Endothelial cell of umbilical vein (primary cell): ENCODE measurements around the gene PCDHB10. TPM values are rescaled to one million over a fixed set of nuclear protein-coding genes. Genes with fewer than 3 reads are reported as not detected.
"Not testable (repeated sequence)": the region's sequence is repeated elsewhere in the genome, so short reads cannot be mapped to it uniquely, and the experiment has no call there.

Source experiments
- BruUV-seq: library from RNA; stranded (reverse); fragments of 400-500 nt; replicated peaks from 2 replicates; lab custom pipeline; 2021; lab: Mats Ljungman, UMichigan
- CTCF ChIA-PET: fragments of 300-600, 350-600 bp; sonication (Branson Sonifier 250); formaldehyde crosslinking; loops from one replicate; lab custom pipeline; 2021; ENCODE audit warnings: antibody characterized with exemption, inconsistent platforms; lab: Charles Lee
- POLR2A ChIA-PET: fragments of 300-600, 350-600 bp; sonication (Branson Sonifier 250); formaldehyde crosslinking; loops from one replicate; lab custom pipeline; 2021; ENCODE audit warnings: antibody characterized with exemption, inconsistent platforms; lab: Charles Lee
- DNase-seq: peaks from one replicate; pipeline ENCODE4 v3.0.0-alpha.2; 2011; ENCODE audit warnings: low read depth, low spot score
- FAIRE-seq: peaks from 2 replicates; lab custom pipeline; 2011; peaks lifted over from hg19 to GRCh38; lab: Jason Lieb, UNC
- H2AFZ ChIP-seq: 2 replicates; pipeline ENCODE4 v1.6.0; 2012; ENCODE audit warnings: low read depth, low read length, control low read depth, inconsistent platforms
- H3K27ac ChIP-seq: 2 replicates; pipeline ENCODE4 v1.5.1; 2011; ENCODE audit warnings: low read depth, mild to moderate bottlenecking, control low read depth, low read length, moderate library complexity; ENCODE audit not compliant: insufficient read depth
- H3K27me3 ChIP-seq, 2 experiments: 2 replicates each; pipeline versions ENCODE4 v1.6.0 to v1.6.1; 2011; ENCODE audit warnings: low read length in 2 of 2, mixed read lengths in 1 of 2; ENCODE audit not compliant: control insufficient read depth in 2 of 2, insufficient read depth in 2 of 2
- H3K36me3 ChIP-seq, 2 experiments: 2 replicates in 1 of 2; 3 replicates in 1 of 2; pipeline ENCODE4 v1.5.1; 2011; ENCODE audit warnings: low read length in 2 of 2, mild to moderate bottlenecking in 1 of 2, moderate library complexity in 1 of 2; ENCODE audit not compliant: control insufficient read depth in 2 of 2, insufficient read depth in 2 of 2; ENCODE audit errors: extremely low read depth in 1 of 2
- H3K4me1 ChIP-seq: 3 replicates; pipeline ENCODE4 v1.5.1; 2011; ENCODE audit warnings: mild to moderate bottlenecking, low read length; ENCODE audit not compliant: control insufficient read depth, insufficient read depth; ENCODE audit errors: extremely low read depth
- H3K4me2 ChIP-seq: 2 replicates; pipeline ENCODE4 v1.6.1; 2011; ENCODE audit warnings: low read length, control low read depth, mixed read lengths; ENCODE audit not compliant: insufficient read depth
- H3K4me3 ChIP-seq, 3 experiments: fragments of 200-600 bp in 1 of 3; sonication (generic), shearing (Covaris generic) in 1 of 3; replicated peaks in 1 of 3; 2 replicates each; pipeline ENCODE4 v1.5.1; 2011 to 2016; ENCODE audit warnings: control low read depth in 3 of 3, low read length in 3 of 3, mild to moderate bottlenecking in 2 of 3, inconsistent platforms in 1 of 3, low read depth in 1 of 3, moderate library complexity in 1 of 3; ENCODE audit not compliant: insufficient read depth in 1 of 3
- H3K79me2 ChIP-seq: 2 replicates; pipeline ENCODE4 v1.6.0; 2012; ENCODE audit warnings: low read length, inconsistent platforms; ENCODE audit not compliant: control insufficient read depth, insufficient read depth
- H3K9ac ChIP-seq: replicated peaks from 2 replicates; pipeline ENCODE3; 2011; ENCODE audit warnings: low read length, control low read depth; ENCODE audit not compliant: insufficient read depth; ENCODE audit errors: extremely low read depth
- H3K9me1 ChIP-seq: replicated peaks from 3 replicates; pipeline ENCODE4 v1.6.0; 2011; ENCODE audit warnings: mild to moderate bottlenecking, low read length; ENCODE audit not compliant: control insufficient read depth, insufficient read depth; ENCODE audit errors: extremely low read depth
- H3K9me3 ChIP-seq: replicated peaks from 2 replicates; pipeline ENCODE4 v1.5.1; 2012; ENCODE audit warnings: low read length, inconsistent platforms; ENCODE audit not compliant: control insufficient read depth, insufficient read depth
- H4K20me1 ChIP-seq: replicated peaks from 2 replicates; pipeline ENCODE3; 2011; ENCODE audit warnings: mild to moderate bottlenecking, low read length; ENCODE audit not compliant: control insufficient read depth, insufficient read depth; ENCODE audit errors: extremely low read depth
- CTCF ChIP-seq, 2 donors: IDR thresholded peaks; 1 replicate in 1 of 2; 2 replicates in 1 of 2; pipeline ENCODE4 v1.5.1; 2011; ENCODE audit warnings: low read length in 2 of 2, mild to moderate bottlenecking in 2 of 2, moderate library complexity in 2 of 2, control low read depth in 1 of 2, inconsistent platforms in 1 of 2, low read depth in 1 of 2; ENCODE audit not compliant: insufficient read depth in 1 of 2; ENCODE audit errors: extremely low read depth in 1 of 2
- EZH2 ChIP-seq: IDR thresholded peaks from 2 replicates; pipeline ENCODE4 v1.6.1; 2012; ENCODE audit warnings: borderline replicate concordance, low read depth, mild to moderate bottlenecking, moderate library complexity, low read length, inconsistent platforms; ENCODE audit not compliant: severe bottlenecking
- FOS ChIP-seq: IDR thresholded peaks from 2 replicates; pipeline ENCODE4 v1.6.1; 2011; ENCODE audit warnings: mild to moderate bottlenecking, low read length, moderate library complexity, borderline replicate concordance; ENCODE audit not compliant: insufficient read depth
- GATA2 ChIP-seq: IDR thresholded peaks from 2 replicates; pipeline ENCODE4 v1.7.0; 2011; ENCODE audit warnings: low read depth, mild to moderate bottlenecking, moderate library complexity, mixed read lengths, low read length; ENCODE audit not compliant: insufficient read length, insufficient read depth
- JUN ChIP-seq: IDR thresholded peaks from 2 replicates; pipeline ENCODE4 v1.6.1; 2011; ENCODE audit warnings: borderline replicate concordance, low read depth; ENCODE audit not compliant: insufficient read length, insufficient read depth
- MAX ChIP-seq: IDR thresholded peaks from 2 replicates; pipeline ENCODE4 v1.6.1; 2011; ENCODE audit not compliant: insufficient read depth, insufficient read length
- MYC ChIP-seq: IDR thresholded peaks from one replicate; pipeline ENCODE4 v1.6.1; 2011; ENCODE audit warnings: mild to moderate bottlenecking, low read depth, low read length
- POLR2A ChIP-seq: IDR thresholded peaks from 2 replicates; pipeline ENCODE4 v1.6.1; 2012; ENCODE audit warnings: low read depth, mild to moderate bottlenecking, control low read depth, low read length
- POLR2AphosphoS5 ChIP-seq: IDR thresholded peaks from 2 replicates; pipeline ENCODE4 v1.6.1; 2012; ENCODE audit warnings: low read depth, mild to moderate bottlenecking, control low read depth, low read length, moderate library complexity; ENCODE audit not compliant: insufficient read depth
- dilution Hi-C: fragments of 300-500 bp; cut with MboI; formaldehyde crosslinking; loops from one replicate; pipeline ENCODE4 v1.15.0; 2019; ENCODE audit warnings: low sequenced_read_pairs; ENCODE audit not compliant: extremely low pct_ligation_motif_present
- intact Hi-C: fragments of 100-400 bp; cut with micrococcal nuclease; formaldehyde crosslinking; loops from one replicate; pipeline ENCODE4 v1.10.0; 2022
- polyA plus RNA-seq, 4 experiments: library from polyadenylated mRNA; depleted of rRNA in 3 of 4; stranded (reverse) in 3 of 4; unstranded in 1 of 4; fragments of >200 nt; gene quantifications; 2 replicates each; pipeline versions ENCODE4 v1.2.1 to v1.2.3, GENCODE V29; 2011 to 2012; ENCODE audit warnings: missing spikeins in 1 of 4
- total RNA-seq: library from RNA; stranded (reverse); gene quantifications from 2 replicates; pipeline ENCODE4 v1.2.3, GENCODE V29; 2021

PCDHB10 gene
- total and polyA plus RNA-seq, 2 donors (not counting 3 experiments of a cell fraction or from before 2014, with no cell fraction given) = 0.51 to 0.62 TPM

DNA sequence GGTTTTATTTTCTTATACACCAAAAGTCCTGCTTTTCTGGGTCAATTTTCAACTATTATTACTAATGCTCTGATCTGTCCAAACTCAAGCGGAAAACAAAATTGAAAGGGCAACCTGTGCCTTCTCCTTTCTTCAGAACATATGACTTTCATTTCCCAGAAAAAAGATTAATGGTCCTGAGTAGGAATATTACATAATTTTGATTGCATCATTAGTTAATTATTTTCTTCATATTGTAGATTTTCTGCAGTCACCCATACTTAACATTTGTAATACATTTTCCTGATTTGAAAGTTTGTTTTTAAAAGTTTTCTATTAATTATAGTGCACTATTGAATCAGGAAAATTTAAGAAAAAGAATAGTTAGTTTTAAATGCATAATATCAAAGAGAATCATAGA, 16.2 kb upstream of the PCDHB10 start:
- H4K20me1 ChIP-seq = no peaks in the 10 kb centered on the region
- intact Hi-C loops = no loop called here
- POLR2A ChIA-PET = no interaction called here
- FAIRE-seq (no peak), DNase-seq (no peak)
- TF ChIP-seq MYC (no peak), CTCF (IDR thresholded peaks at IDR 0.05; ENCODE audit: extremely low read depth in 1 of 2, insufficient read depth in 1 of 2, low read depth in 1 of 2, low read length in 2 of 2) (no peak), GATA2 (no peak), EZH2 (no peak), MAX (no peak), POLR2A (no peak), POLR2AphosphoS5 (no peak), FOS (no peak), JUN (no peak)
- H3K4me3 ChIP-seq = no peak overlapping the region
- no peaks in the 10 kb centered on the region for H3K79me2 ChIP-seq
- no peak overlapping the region for H3K27ac ChIP-seq
- H3K9me3 ChIP-seq = no peaks in the 10 kb centered on the region
- CTCF ChIA-PET = no interaction called here
- no peaks in the 10 kb centered on the region for H3K27me3 ChIP-seq
- no peaks in the 10 kb centered on the region for H3K9me1 ChIP-seq
- H3K9ac ChIP-seq = no peak overlapping the region
- H3K4me1 ChIP-seq = no peaks in the 10 kb centered on the region
- H3K4me2 ChIP-seq = no peak overlapping the region
- H3K36me3 ChIP-seq = no peaks in the 10 kb centered on the region
- no TSS peak for BruUV-seq
- no peak overlapping the region for H2AFZ ChIP-seq
- dilution Hi-C loops = no loop called here

DNA sequence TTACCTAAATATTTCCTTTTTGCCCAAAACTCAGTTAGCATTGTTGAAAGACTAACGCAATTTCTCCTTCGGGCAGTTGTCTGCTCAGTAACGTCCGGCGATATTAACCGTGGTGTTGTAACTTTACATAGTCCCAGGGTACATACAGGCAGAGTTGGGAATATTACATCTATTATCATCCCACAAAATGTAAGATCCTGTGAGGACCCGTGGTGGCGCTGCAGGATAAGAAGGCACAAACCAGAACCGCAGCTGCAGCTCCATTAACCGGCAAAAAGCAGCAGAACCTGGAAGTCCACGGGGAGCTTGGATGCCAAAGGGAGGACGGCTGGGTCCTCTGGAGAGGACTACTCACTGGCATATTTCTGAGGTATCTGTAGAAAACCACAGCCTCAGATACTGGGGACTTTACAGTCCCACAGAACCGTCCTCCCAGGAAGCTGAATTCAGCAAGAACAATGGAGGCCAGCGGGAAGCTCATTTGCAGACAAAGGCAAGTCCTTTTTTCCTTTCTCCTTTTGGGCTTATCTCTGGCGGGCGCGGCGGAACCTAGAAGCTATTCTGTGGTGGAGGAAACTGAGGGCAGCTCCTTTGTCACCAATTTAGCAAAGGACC, 14.5 kb upstream of the PCDHB10 start, which contains the start of gene PCDHB8:
TSS of gene PCDHB8 (plus strand) at position 214 of the 615 bp plus-strand sequence. CDS start at position 459, 245 bp downstream.
- H3K9me1 ChIP-seq, H3K9ac ChIP-seq, H3K27me3 ChIP-seq, BruUV-seq, H3K9me3 ChIP-seq, H3K4me2 ChIP-seq, H3K79me2 ChIP-seq, H4K20me1 ChIP-seq, H3K4me1 ChIP-seq, H3K4me3 ChIP-seq, DNase-seq, H2AFZ ChIP-seq, H3K27ac ChIP-seq, POLR2A ChIA-PET, dilution Hi-C loops, intact Hi-C loops, H3K36me3 ChIP-seq: not testable (repeated sequence)
- FAIRE-seq = peak; percentile 43
- CTCF ChIA-PET = interaction anchor here (0.8 to 1.4 kb wide), 2 partner anchors 9 to 56 kb away, joined by 3 read pairs; partner anchors contain the start of genes PCDHB4 and PCDHB9

GRCh38 chr5:141179371-141179770, 12.8 kb upstream of the PCDHB10 start:
- intact Hi-C loops, H3K4me1 ChIP-seq: not testable (repeated sequence)

More at GRCh38 chr5:141179371-141179770, 12.8 kb upstream of the PCDHB10 start:
- H4K20me1 ChIP-seq, H3K79me2 ChIP-seq, BruUV-seq, H3K4me3 ChIP-seq, H2AFZ ChIP-seq, H3K9ac ChIP-seq, dilution Hi-C loops, H3K9me3 ChIP-seq, DNase-seq, CTCF ChIA-PET, POLR2A ChIA-PET, H3K27me3 ChIP-seq, FAIRE-seq, H3K27ac ChIP-seq, H3K36me3 ChIP-seq, H3K9me1 ChIP-seq, H3K4me2 ChIP-seq: not testable (repeated sequence)
